ENCODE data around the gene TTLL5. TPM values are rescaled to one million over a fixed set of nuclear protein-coding genes. Genes with fewer than 3 reads are reported as not detected.

TTLL5 gene
- total RNA-seq, 1 experiment from 2014 or later: 35.7 TPM

DNA sequence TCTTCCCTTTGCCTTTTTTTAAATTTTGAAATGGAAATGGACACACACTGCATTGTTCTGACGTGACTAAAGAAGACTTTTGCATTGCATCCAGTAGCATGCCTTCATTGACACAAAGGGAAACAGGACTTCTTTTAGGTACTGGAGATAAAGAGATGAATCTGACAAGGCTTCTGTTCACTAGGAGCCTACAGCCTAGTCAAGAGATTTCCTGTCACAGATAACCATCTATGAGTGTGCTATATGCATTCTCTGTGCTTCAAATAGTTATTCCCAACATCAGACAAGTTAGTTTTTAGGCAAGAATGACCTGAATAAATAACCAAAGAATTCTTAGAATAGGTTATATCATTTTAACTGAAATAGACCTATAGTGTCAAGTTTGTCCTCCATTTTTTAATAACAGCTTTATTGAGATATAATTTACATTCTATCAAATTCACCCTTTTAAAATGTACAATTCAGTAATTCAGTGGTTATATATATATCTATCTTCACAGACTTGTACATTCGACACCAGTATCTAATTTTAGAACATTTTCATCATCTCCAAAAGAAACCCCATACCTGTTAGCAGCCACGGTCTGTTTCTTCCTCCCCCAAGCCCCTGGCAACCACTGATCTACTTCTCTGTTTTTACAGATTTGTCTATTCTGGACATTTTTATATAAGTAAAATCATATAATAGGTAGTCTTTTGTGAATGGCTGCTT, 122.7 kb downstream of the TTLL5 start:
- no peak overlapping the region for H3K18ac ChIP-seq (ENCODE audit: insufficient read length, low read depth, low read length)
- H3K36me3 Mint-ChIP-seq (ENCODE audit: insufficient read depth in 1 of 3, low read depth in 3 of 3): peaks cover 22 to 48% (median 29%) of the 10 kb centered on the region in 3 experiments
- no peak overlapping the region for H4K8ac ChIP-seq (replicated peaks; ENCODE audit: insufficient read length, low read depth, low read length)
- no peaks in the 10 kb centered on the region for H3K27me3 Mint-ChIP-seq (ENCODE audit: low read depth)
- H3K23me2 ChIP-seq (ENCODE audit: insufficient read length, low read depth, low read length, poor library complexity, severe bottlenecking): no peaks in the 10 kb centered on the region
- H3K27ac ChIP-seq (ENCODE audit: insufficient read length, low read depth, low read length): no peak overlapping the region
- no peak overlapping the region for H3K4me3 Mint-ChIP-seq
- H2AK5ac ChIP-seq (ENCODE audit: insufficient read length, low read length): no peak overlapping the region
- H3K79me1 ChIP-seq (ENCODE audit: insufficient read depth, low read depth, low read length, poor library complexity, severe bottlenecking): no peaks in the 10 kb centered on the region
- no peak overlapping the region for H4K5ac ChIP-seq (ENCODE audit: insufficient read length, low read depth, low read length)
- H3K9ac ChIP-seq (ENCODE audit: extremely low read depth, insufficient read length, low read length): no peak overlapping the region
- H4K20me1 ChIP-seq (ENCODE audit: control insufficient read depth, insufficient read depth, insufficient read length): no peaks in the 10 kb centered on the region
- H3K23ac ChIP-seq (ENCODE audit: insufficient read length, low read depth, low read length): no peak overlapping the region
- no peaks in the 10 kb centered on the region for H3K79me2 ChIP-seq (ENCODE audit: insufficient read depth, low read length)
- no peaks in the 10 kb centered on the region for H3K27me3 ChIP-seq (ENCODE audit: insufficient read depth, low read length)
- no peak overlapping the region for H3K14ac ChIP-seq (ENCODE audit: insufficient read depth, low read length)
- no peak overlapping the region for H3K4ac ChIP-seq (ENCODE audit: low read depth, low read length)
- TF ChIP-seq, protein P1, sequence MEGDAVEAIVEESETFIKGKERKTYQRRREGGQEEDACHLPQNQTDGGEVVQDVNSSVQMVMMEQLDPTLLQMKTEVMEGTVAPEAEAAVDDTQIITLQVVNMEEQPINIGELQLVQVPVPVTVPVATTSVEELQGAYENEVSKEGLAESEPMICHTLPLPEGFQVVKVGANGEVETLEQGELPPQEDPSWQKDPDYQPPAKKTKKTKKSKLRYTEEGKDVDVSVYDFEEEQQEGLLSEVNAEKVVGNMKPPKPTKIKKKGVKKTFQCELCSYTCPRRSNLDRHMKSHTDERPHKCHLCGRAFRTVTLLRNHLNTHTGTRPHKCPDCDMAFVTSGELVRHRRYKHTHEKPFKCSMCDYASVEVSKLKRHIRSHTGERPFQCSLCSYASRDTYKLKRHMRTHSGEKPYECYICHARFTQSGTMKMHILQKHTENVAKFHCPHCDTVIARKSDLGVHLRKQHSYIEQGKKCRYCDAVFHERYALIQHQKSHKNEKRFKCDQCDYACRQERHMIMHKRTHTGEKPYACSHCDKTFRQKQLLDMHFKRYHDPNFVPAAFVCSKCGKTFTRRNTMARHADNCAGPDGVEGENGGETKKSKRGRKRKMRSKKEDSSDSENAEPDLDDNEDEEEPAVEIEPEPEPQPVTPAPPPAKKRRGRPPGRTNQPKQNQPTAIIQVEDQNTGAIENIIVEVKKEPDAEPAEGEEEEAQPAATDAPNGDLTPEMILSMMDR (conservative IDR thresholded peaks at IDR 0.05): no peak
- DNase-seq: no peak
- no peak overlapping the region for H3T11ph ChIP-seq (ENCODE audit: low read length)
- H4K91ac ChIP-seq (ENCODE audit: insufficient read length, low read depth, low read length): no peak overlapping the region
- H2AFZ ChIP-seq (ENCODE audit: low read length): no peak overlapping the region
- H3K27ac Mint-ChIP-seq: no peak overlapping the region
- no peak overlapping the region for H2BK12ac ChIP-seq (ENCODE audit: insufficient read length, low read depth, low read length)
- no peak overlapping the region for H2BK120ac ChIP-seq (ENCODE audit: low read depth, low read length, poor library complexity, severe bottlenecking)
- H2BK20ac ChIP-seq (ENCODE audit: low read depth, low read length, poor library complexity, severe bottlenecking): no peak overlapping the region
- no peak overlapping the region for H2BK5ac ChIP-seq (ENCODE audit: insufficient read length, low read length)
- peaks cover 0 to 12% of the 10 kb centered on the region in 2 experiments; a peak in 3 of 5 replicates for H3K9me3 Mint-ChIP-seq
- no peak overlapping the region for H3K56ac ChIP-seq (ENCODE audit: insufficient read length, low read depth, low read length)
- H3K4me2 ChIP-seq (ENCODE audit: insufficient read depth, insufficient read length, low read length): no peak overlapping the region
- H2BK15ac ChIP-seq (ENCODE audit: low read depth, low read length): no peak overlapping the region; the same call in 1 of the 2 replicates
- no peaks in the 10 kb centered on the region for H3K4me1 Mint-ChIP-seq
- no CpG with 5 or more reads among the region's 3 CpGs for WGBS (ENCODE audit: extremely low coverage, insufficient read length, low lambda C conversion rate)
- H3K4me1 ChIP-seq (ENCODE audit: insufficient read depth, low read length): no peaks in the 10 kb centered on the region
- H3K9me3 ChIP-seq (ENCODE audit: control insufficient read depth, low read depth, low read length): no peaks in the 10 kb centered on the region
